Epithelial cell of alveolus of lung (primary cell): ENCODE measurements around the gene MAPK8IP2. TPM values are rescaled to one million over a fixed set of nuclear protein-coding genes. Genes with fewer than 3 reads are reported as not detected.

Source experiments
- total RNA-seq: library from RNA; depleted of rRNA; stranded (reverse); fragments of >200 nt; gene quantifications from 2 replicates; pipeline ENCODE4 v1.2.1, GENCODE V29; 2015

MAPK8IP2 gene
- total RNA-seq: 0.24 and 0.26 TPM in 2 replicates

GRCh38 chr22:50600538-50600937 lies at the start of gene MAPK8IP2:
MAPK8IP2 (plus strand) TSS chr22:50600793; CDS start chr22:50600819, 26 bp downstream.

GRCh38 chr22:50562523-50563412 lies 37.8 kb upstream of the MAPK8IP2 start, which contains the start of gene SYCE3:
SYCE3 (minus strand) TSS chr22:50562919; CDS start chr22:50556405, 6,514 bp downstream.

GRCh38 chr22:50577987-50578775 lies 22.4 kb upstream of the MAPK8IP2 start, which contains the start of gene CPT1B:
CPT1B (minus strand) TSS chr22:50578427; CDS start chr22:50577915, 512 bp downstream.

GRCh38 chr22:50582493-50583293 lies 17.9 kb upstream of the MAPK8IP2 start, which contains the start of gene CHKB:
CHKB (minus strand) TSS chr22:50582849; CDS start chr22:50582781, 68 bp downstream.

GRCh38 chr22:50627642-50628542 lies 27.3 kb downstream of the MAPK8IP2 start, which contains the start of gene ARSA:
ARSA (minus strand) TSS chr22:50628152; CDS start chr22:50627779, 373 bp downstream.

Other genes with a start within 250 kb of the MAPK8IP2 start
- 56.4 and 65.3 TPM in 2 replicates for gene SBF1, start 125.8 kb upstream of the MAPK8IP2 start, total RNA-seq
- gene ADM2, start 119.2 kb upstream of the MAPK8IP2 start, total RNA-seq: 0.72 and 8.8 TPM in 2 replicates
- not detected in 2 replicates for gene MIOX, start 113.9 kb upstream of the MAPK8IP2 start, total RNA-seq
- 56.1 and 68.0 TPM in 2 replicates for gene LMF2, start 93.1 kb upstream of the MAPK8IP2 start, total RNA-seq
- 16.0 and 60.0 TPM in 2 replicates for gene NCAPH2, start 92.6 kb upstream of the MAPK8IP2 start, total RNA-seq
- gene SCO2, start 75.2 kb upstream of the MAPK8IP2 start, total RNA-seq: 5.4 and 8.4 TPM in 2 replicates
- 36.4 and 74.5 TPM in 2 replicates for gene TYMP, start 70.8 kb upstream of the MAPK8IP2 start, total RNA-seq
- gene KLHDC7B, start 54.9 kb upstream of the MAPK8IP2 start, total RNA-seq: 0.52 TPM in 1 of 2 replicates, not detected in the other
- gene SYCE3, start 37.9 kb upstream of the MAPK8IP2 start, total RNA-seq: not detected in 2 replicates
- gene CPT1B, start 22.4 kb upstream of the MAPK8IP2 start, total RNA-seq: 0.52 and 3.8 TPM in 2 replicates
- 29.1 and 34.9 TPM in 2 replicates for gene CHKB, start 17.9 kb upstream of the MAPK8IP2 start, total RNA-seq
- gene ARSA, start 27.4 kb downstream of the MAPK8IP2 start, total RNA-seq: 38.2 and 48.5 TPM in 2 replicates
- gene SHANK3, start 72.0 kb downstream of the MAPK8IP2 start, total RNA-seq: 1.2 and 4.2 TPM in 2 replicates
- not detected in 2 replicates for gene ACR, start 137.4 kb downstream of the MAPK8IP2 start, total RNA-seq
- gene RABL2B, start 182.8 kb downstream of the MAPK8IP2 start, total RNA-seq: 7.3 and 12.2 TPM in 2 replicates